Activated T-helper 17 cell treated with anti-CD3 and anti-CD28 coated beads, Interleukin-2, amount 50 U/mL, for 72 hours (primary cell): ENCODE results near the gene AMER2. TPM values are rescaled to one million over a fixed set of nuclear protein-coding genes. Genes with fewer than 3 reads are reported as not detected.

Experiments
- ATAC-seq: fragments of 150-1000 bp; cut with Tn5 transposase; replicated peaks from 2 replicates; pipeline ENCODE4 v1.10.0; 2021; ENCODE audit warnings: mild to moderate bottlenecking, moderate library complexity
- H3K27ac Mint-ChIP-seq: one replicate; pipeline ENCODE4 v1.8.0; 2022; ENCODE audit warnings: mixed read lengths
- H3K27me3 Mint-ChIP-seq: one replicate; pipeline ENCODE4 v1.8.0; 2022; ENCODE audit warnings: mixed read lengths
- H3K36me3 Mint-ChIP-seq: one replicate; pipeline ENCODE4 v1.8.0; 2022; ENCODE audit warnings: low read depth, mild to moderate bottlenecking, mixed read lengths
- H3K4me1 Mint-ChIP-seq: one replicate; pipeline ENCODE4 v1.8.0; 2022; ENCODE audit warnings: mixed read lengths
- H3K4me3 Mint-ChIP-seq: one replicate; pipeline ENCODE4 v1.8.0; 2022; ENCODE audit warnings: mild to moderate bottlenecking, mixed read lengths
- H3K9me3 Mint-ChIP-seq: one replicate; pipeline ENCODE4 v1.8.0; 2022; ENCODE audit warnings: mixed read lengths
- total RNA-seq, 2 donors: library from RNA; stranded (reverse); gene quantifications; one replicate each; pipeline ENCODE4 v1.2.3, GENCODE V29; 2022

Gene AMER2, protein sequence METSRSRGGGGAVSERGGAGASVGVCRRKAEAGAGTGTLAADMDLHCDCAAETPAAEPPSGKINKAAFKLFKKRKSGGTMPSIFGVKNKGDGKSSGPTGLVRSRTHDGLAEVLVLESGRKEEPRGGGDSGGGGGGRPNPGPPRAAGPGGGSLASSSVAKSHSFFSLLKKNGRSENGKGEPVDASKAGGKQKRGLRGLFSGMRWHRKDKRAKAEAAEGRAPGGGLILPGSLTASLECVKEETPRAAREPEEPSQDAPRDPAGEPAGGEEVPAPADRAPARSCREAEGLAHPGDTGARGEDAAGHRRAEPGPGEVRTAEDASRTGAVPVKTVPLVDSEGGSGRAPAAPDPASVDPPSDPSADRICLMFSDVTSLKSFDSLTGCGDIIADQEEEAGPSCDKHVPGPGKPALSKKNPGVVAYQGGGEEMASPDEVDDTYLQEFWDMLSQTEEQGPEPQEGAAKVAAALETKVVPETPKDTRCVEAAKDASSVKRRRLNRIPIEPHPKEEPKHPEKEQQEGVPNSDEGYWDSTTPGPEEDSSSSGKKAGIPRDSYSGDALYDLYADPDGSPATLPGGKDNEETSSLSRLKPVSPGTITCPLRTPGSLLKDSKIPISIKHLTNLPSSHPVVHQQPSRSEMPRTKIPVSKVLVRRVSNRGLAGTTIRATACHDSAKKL
- total RNA-seq = not detected

DNA sequence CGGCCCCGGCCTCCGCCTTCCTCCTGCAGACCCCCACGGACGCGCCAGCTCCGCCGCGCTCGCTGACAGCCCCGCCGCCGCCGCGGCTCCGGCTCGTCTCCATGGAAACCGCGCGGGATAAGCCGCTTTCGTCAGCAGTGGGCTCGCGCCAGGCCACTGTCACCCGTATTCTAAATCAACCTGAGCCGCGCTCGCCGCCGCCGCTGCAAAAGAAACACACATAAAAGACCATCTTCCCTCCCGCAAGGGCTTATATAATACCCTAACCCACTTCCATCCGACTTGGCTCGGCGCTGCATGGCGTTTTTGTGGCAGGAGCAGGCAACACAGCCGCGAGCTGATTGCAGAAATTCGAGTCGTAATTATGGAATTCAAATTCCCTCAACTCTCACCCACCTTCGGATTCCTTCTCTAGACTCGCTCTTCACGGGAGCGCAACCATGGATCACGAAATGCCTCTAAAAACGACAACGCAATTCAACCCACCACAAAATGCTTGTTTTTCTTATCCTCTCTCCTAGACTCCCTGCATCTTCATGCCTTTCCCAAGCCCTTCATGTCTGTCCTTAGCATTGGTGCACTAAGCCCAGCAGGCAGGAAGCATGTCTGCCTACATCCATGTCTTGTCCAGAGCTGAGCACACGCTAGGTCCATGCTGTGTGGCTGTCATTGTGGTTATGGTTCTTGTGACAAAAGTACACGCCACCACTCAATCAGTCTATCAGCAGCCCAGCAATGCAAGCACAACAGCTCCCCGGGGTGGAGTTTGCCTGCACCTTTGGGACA lies at the start of gene AMER2:
Gene AMER2, minus strand, starts transcription at position 772 of the 786 bp plus-strand sequence. Its CDS starts 669 bp downstream, at position 103.
- peaks cover 5% of the 10 kb centered on the region for H3K36me3 Mint-ChIP-seq
- no peaks in the 10 kb centered on the region for H3K9me3 Mint-ChIP-seq
- no peak for ATAC-seq

DNA sequence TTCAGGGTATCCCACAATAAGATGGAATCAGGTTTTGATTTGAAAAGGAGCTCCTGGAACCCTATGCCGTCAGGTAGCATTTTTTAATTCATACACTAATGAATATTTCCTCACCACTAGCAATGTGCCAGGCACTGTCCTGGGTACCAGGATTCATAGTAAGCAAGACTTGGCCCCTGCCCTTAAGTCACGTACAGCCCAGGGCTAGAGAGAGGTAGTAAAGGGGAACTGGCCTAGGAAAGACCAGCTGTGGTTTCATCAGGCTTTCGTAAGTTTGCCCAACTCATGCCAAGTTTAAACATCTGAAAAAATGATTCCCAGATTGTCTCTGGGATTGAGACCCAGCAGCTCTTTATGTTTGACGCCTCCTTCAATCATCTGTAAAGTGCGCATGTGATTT lies 45.9 kb upstream of the AMER2 start:
- H3K27ac Mint-ChIP-seq = no peak overlapping the region
- no peaks in the 10 kb centered on the region for H3K9me3 Mint-ChIP-seq
- ATAC-seq = no peak
- H3K27me3 Mint-ChIP-seq = peaks cover 9% of the 10 kb centered on the region
- H3K4me1 Mint-ChIP-seq = no peaks in the 10 kb centered on the region
- no peaks in the 10 kb centered on the region for H3K36me3 Mint-ChIP-seq
- H3K4me3 Mint-ChIP-seq = no peak overlapping the region

More for the DNA sequence above, at the start of gene AMER2:
- peak within 1 kb of the TSS; percentile 61 for H3K4me3 Mint-ChIP-seq
- no peak within 1 kb of the TSS for H3K27ac Mint-ChIP-seq
- peaks cover 59% of the 10 kb centered on the region for H3K27me3 Mint-ChIP-seq
- H3K4me1 Mint-ChIP-seq = peaks cover 11% of the 10 kb centered on the region

DNA sequence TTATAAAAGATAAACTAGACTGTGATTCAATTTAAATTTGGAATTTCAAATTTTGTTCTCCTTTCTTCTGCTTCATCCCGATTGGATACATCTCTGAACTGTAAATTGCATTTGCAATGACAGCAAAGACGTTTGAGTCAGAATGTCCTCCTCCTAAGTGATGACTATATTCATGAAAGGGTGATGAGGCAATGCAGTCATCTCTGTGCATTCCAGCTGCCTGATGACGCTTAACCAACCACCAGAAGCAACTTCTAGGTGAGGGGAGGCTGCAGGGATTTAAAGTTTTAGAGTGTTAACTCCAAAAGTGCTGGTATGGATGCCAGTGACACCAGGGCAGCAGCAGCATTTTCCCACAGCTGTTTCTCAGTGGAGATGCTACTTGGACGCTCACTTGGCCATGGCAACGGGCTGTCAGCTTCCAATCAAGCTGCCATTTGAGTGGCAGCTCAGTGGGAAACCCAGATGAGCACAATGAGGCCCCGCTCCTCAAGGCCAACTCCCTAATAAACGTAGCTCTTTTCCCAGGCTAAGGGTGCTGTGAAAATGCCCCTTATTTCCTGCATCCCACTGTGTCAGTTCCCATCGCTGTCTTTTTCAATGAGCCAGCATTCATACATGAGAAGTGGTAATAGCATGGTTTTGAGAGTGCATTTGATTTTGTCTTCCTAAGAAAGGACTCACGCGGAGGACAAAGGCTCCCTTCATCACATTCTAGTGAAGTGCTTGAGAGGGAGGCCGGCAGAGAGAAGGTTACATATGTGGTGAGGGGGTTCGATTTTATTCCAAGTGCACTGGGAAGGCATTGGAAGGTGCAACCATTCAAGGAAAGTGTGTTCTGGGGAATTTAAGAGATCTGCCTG lies 45.2 kb upstream of the AMER2 start:
- Mint-ChIP-seq H3K4me3 (no peak overlapping the region), H3K36me3 (no peaks in the 10 kb centered on the region), H3K4me1 (no peaks in the 10 kb centered on the region), H3K27ac (no peak overlapping the region), H3K27me3 (peaks cover 6% of the 10 kb centered on the region), H3K9me3 (no peaks in the 10 kb centered on the region)
- peak; percentile 60 for ATAC-seq

DNA sequence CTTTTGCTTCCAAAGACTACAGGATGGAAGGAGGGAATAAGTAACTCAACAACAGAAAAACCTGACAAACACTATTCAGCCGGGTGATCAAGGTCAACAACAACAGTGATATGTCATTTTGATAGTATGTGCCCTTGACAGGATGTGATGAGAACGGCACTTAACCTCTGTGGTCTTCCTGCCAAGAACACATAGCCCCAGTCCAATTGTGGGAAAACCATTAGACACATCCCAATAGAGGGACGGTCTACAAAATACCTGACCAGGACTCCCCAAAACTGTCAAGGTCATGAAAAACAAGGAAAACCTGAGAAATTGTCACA lies 43.1 kb upstream of the AMER2 start:
- ATAC-seq = no peak
- Mint-ChIP-seq H3K9me3 (no peaks in the 10 kb centered on the region), H3K4me1 (no peaks in the 10 kb centered on the region), H3K36me3 (no peaks in the 10 kb centered on the region), H3K27ac (no peak overlapping the region), H3K27me3 (peaks cover 6% of the 10 kb centered on the region), H3K4me3 (no peak overlapping the region)

DNA sequence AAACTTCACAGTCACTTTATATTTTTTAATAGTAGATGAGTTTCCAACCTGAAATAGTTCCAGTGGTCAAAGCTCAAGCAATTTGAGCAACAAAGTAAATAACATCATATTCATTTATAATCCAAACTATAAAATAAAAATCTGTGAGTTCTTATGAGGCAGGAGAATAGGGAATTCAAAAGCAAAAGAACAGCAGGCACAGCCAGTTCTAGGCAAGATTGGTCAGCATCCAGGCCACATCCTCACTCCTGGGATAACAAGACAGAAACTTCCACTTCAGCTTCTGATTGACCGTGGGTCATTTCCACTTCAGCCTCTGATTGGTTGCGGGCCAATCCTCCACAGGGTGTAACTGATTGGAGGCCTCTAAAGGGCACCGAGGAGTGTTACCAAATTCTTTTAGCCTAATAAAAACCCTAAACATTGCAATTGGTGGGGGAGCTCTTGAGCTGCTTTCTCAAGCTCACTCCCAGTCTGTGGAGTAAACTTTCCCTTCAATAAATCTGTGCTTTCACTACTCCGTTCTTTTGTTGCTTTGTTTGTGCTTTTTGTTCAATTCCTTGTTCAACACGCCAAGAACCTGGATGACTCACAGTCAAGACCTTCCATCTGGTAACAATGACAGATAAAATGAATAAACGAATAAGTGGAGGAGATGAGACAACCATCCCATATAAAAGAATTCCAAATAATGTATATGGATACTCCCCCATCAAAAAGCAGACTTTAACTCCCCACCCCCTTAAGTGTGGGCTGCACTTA lies 42.6 kb upstream of the AMER2 start:
- no peaks in the 10 kb centered on the region for H3K36me3 Mint-ChIP-seq
- no peaks in the 10 kb centered on the region for H3K4me1 Mint-ChIP-seq
- no peak overlapping the region for H3K4me3 Mint-ChIP-seq
- H3K9me3 Mint-ChIP-seq = no peaks in the 10 kb centered on the region
- peaks cover 6% of the 10 kb centered on the region for H3K27me3 Mint-ChIP-seq
- H3K27ac Mint-ChIP-seq = no peak overlapping the region
- no peak for ATAC-seq

DNA sequence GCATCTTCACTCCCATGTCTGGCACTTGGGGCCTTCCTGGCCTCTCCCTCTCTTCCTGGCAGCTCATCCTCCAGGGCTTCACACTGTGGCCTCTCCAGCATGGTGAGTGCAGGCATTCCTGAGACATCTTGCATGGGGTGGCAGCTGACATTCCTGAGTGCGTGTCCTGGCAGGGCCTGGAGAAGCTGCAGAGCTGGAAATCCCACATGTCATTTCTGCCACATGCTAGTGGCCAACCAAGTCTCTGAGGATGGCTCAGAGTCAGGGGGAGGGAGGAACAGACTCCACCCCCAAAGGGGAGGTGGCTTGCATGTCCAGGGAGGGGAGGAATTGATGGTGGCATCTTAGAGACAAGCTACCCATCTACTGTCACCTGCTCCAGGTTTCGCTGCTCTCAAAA lies 41.6 kb upstream of the AMER2 start:
- peaks cover 4% of the 10 kb centered on the region for H3K27me3 Mint-ChIP-seq
- no peaks in the 10 kb centered on the region for H3K4me1 Mint-ChIP-seq
- no peak for ATAC-seq
- H3K9me3 Mint-ChIP-seq = no peaks in the 10 kb centered on the region
- no peak overlapping the region for H3K4me3 Mint-ChIP-seq
- H3K27ac Mint-ChIP-seq = no peak overlapping the region
- no peaks in the 10 kb centered on the region for H3K36me3 Mint-ChIP-seq

DNA sequence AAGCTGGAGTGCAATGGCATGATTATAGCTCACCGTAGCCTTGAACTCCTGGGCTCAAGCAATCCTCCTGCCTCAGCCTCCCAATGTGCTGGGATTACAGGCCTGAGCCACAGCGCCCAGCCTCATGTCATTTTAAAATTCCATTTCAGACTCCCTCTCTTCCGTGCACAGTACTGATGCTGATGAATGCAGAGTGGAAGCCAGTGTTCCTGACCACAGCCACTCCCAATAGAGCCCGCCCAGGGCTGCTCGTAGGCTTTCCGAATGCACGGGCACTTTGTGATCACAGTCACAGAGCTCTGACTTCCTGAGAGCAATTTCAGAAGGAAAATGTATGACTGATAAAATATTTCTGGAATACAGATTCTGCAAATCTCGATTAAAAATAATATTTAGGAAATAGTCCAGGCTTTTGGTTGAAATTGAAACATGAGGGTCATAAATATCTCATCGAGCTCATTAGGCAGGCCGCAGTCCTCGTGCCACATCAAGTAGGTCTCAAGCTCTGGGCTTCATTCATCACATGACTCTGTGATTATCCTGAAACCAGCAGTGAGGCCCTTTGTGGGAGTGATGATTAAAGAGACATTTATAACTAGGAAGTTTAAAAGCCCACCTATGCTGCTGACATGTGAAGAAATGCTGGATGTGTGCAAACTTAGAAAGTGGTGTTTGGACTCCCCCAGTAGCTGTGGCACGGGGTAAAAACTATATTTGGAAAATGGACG lies 38.9 kb upstream of the AMER2 start:
- H3K4me1 Mint-ChIP-seq = no peaks in the 10 kb centered on the region
- H3K27me3 Mint-ChIP-seq = peaks cover 3% of the 10 kb centered on the region
- H3K4me3 Mint-ChIP-seq = no peak overlapping the region
- no peak for ATAC-seq
- no peaks in the 10 kb centered on the region for H3K36me3 Mint-ChIP-seq
- H3K9me3 Mint-ChIP-seq = no peaks in the 10 kb centered on the region
- H3K27ac Mint-ChIP-seq = no peak overlapping the region

DNA sequence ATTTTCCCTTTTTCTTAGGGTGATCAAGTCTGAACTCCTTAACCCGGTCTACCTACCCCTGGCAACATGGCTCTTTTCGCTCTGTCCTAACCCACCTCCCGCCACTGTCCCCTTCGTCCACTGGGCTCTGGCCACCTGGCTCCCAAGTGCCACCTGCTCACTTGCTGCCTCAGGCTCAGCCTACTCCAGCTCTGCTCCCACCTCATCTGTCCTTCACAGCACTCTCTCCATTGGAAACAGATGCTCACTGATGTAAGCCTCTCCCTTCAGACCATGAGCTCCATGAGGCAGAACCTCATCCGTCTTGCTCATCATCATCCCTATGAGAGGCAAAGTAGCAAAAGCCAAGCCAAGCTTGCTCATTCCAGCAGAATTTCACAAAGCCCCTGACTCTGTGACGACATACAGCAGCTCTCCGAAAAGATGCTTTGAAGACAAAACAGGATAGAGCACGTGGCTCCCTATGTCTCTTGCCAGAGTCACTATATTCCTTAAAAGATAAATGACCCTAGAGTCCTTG lies 35.3 kb upstream of the AMER2 start:
- Mint-ChIP-seq H3K27ac (no peak overlapping the region), H3K4me1 (no peaks in the 10 kb centered on the region), H3K9me3 (no peaks in the 10 kb centered on the region), H3K27me3 (peaks cover 4% of the 10 kb centered on the region), H3K36me3 (no peaks in the 10 kb centered on the region), H3K4me3 (no peak overlapping the region)
- ATAC-seq = no peak

DNA sequence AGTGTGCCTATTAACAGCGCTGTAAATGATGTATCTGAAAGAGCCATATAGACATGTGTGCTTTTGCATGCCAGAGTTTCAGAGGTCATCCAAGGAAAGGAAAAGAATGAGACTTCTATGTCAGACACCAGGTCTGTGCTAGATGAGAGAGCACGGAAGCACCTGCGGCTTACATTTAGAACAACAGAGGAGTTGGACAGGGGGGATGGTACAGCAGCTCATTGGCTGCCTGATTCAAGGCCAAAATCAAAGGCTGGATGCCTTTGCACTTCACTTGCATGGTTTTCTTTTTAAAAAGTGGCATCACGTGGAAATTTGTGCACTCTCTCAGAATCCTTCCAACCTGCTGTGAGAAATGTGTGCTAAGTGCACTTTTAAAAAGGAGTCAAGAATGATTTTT lies 32.8 kb upstream of the AMER2 start:
- H3K36me3 Mint-ChIP-seq = no peaks in the 10 kb centered on the region
- no peak for ATAC-seq
- no peaks in the 10 kb centered on the region for H3K4me1 Mint-ChIP-seq
- no peak overlapping the region for H3K4me3 Mint-ChIP-seq
- H3K9me3 Mint-ChIP-seq = no peaks in the 10 kb centered on the region
- H3K27me3 Mint-ChIP-seq = peaks cover 15% of the 10 kb centered on the region
- no peak overlapping the region for H3K27ac Mint-ChIP-seq

DNA sequence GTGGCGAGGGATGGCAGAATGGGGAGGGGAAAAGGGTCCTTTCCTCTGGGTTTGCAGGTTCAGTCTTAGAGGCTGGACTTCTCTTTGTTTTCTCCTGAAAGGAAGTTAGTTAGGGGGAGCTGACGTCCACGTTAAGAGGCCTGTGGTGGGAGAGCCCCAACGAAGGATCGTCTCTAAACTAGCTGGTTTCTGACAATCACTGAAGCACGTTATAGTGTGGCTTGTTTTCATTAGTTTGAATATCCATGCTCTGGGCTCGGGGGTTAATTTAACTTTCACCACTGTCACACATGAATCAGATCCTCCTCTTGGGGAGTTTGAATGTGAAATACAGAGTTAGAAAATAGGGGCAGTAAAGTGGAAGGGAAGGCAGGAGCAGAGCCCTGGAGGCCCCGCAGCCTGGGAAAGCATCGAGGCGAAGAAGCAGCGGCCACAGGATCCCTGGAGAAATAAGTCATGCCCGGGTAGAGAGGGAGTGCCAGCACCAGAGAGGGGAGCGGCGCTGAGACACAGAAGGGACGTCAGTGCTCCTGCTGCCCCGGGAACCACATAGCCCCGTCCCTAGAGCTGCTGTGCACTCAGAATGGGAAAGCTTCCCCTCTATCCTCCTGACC lies 31.1 kb upstream of the AMER2 start:
- Mint-ChIP-seq H3K27me3 (peaks cover 17% of the 10 kb centered on the region), H3K27ac (no peak overlapping the region), H3K4me1 (no peaks in the 10 kb centered on the region)

DNA sequence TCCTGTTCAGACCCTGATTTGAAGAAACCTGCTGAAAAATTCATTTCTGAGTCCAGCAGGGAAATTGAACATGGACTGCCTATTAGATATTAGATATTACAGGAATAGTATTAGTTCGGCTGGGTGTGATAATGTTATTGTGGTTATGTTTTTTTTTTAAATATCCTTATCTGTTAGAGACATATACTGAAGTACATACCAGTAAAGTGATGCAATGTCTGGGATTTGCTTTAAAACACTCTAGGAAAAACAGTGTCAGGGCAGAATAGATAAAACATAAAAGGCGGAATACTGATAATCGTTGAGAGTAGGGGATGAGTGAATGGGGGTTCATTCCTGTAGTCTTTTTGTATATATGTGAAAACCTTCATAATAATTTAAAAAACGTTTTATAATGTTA lies 28.7 kb upstream of the AMER2 start:
- H3K4me1 Mint-ChIP-seq = no peaks in the 10 kb centered on the region
- H3K4me3 Mint-ChIP-seq = no peak overlapping the region
- no peak for ATAC-seq
- H3K27me3 Mint-ChIP-seq = peaks cover 28% of the 10 kb centered on the region
- H3K27ac Mint-ChIP-seq = no peak overlapping the region
- H3K36me3 Mint-ChIP-seq = no peaks in the 10 kb centered on the region
- H3K9me3 Mint-ChIP-seq = no peaks in the 10 kb centered on the region

More for the DNA sequence above, 31.1 kb upstream of the AMER2 start:
- ATAC-seq = no peak
- H3K9me3 Mint-ChIP-seq = no peaks in the 10 kb centered on the region
- H3K4me3 Mint-ChIP-seq = no peak overlapping the region
- H3K36me3 Mint-ChIP-seq = no peaks in the 10 kb centered on the region

DNA sequence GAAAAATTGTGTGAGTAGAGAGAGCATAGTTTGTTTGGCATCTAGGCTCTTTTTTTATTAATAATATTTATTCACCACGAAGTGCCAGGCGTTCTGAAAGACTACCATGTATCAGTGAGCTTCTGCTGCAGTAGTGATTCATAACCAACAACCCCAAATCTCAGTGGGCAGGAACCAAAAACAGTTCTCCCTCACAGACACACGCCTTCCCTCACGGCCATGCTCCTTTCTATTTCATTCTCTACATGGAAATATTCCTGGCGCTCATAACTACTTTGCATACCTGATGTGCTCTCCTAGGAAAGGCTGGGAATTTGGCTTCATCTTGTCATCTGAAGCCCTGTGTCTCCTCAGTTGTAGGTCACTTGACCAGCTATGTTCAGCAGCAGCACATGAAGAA lies 26.6 kb upstream of the AMER2 start:
- ATAC-seq = no peak
- Mint-ChIP-seq H3K27me3 (peaks cover 28% of the 10 kb centered on the region), H3K4me3 (no peak overlapping the region), H3K4me1 (no peaks in the 10 kb centered on the region), H3K9me3 (no peaks in the 10 kb centered on the region), H3K36me3 (no peaks in the 10 kb centered on the region), H3K27ac (no peak overlapping the region)
